GM12891 (cell line): ENCODE measurements around the gene FOXP3.

ENCODE experiments used
- POLR2A ChIP-seq: IDR thresholded peaks from 2 replicates; pipeline ENCODE4 v1.6.1; 2011; ENCODE audit warnings: low read depth, low read length, control low read depth
- POLR2AphosphoS5 ChIP-seq: IDR thresholded peaks from 2 replicates; pipeline ENCODE4 v1.6.1; 2011; ENCODE audit warnings: low read depth, low read length, control low read depth
- POU2F2 ChIP-seq: IDR thresholded peaks from 2 replicates; pipeline ENCODE4 v1.6.1; 2011; ENCODE audit warnings: low read depth, mild to moderate bottlenecking, control low read depth, low read length, moderate library complexity
- SPI1 ChIP-seq: IDR thresholded peaks from 2 replicates; pipeline ENCODE4 v1.6.1; 2011; ENCODE audit warnings: low read depth, low read length, control low read depth
- TAF1 ChIP-seq: IDR thresholded peaks from 2 replicates; pipeline ENCODE4 v1.6.1; 2011; ENCODE audit warnings: low read depth, low read length, control low read depth

- TF ChIP-seq POLR2AphosphoS5 (no peak), POLR2A (no peak), POU2F2 (no peak), TAF1 (no peak), SPI1 (no peak)
These were observed 19.7 kb upstream of the FOXP3 start for GRCh38 chrX:49284212-49284611.
